BE2C (cell line): ENCODE measurements around the gene ADPGK.

ENCODE experiments used
- DNase-seq: peaks from one replicate; pipeline ENCODE4 v3.0.0-alpha.2; 2020
- H3K27me3 ChIP-seq: fragments of 250-450 bp; sonication (Bioruptor Pico); 2 replicates; pipeline ENCODE4 v1.5.1; 2020; ENCODE audit warnings: mild to moderate bottlenecking
- H3K36me3 ChIP-seq: fragments of 250-450 bp; sonication (Bioruptor Pico); 2 replicates; pipeline ENCODE4 v1.5.1; 2020; ENCODE audit warnings: mild to moderate bottlenecking
- H3K4me1 ChIP-seq: fragments of 250-450 bp; sonication (Bioruptor Pico); 2 replicates; pipeline ENCODE4 v1.5.1; 2020
- H3K4me3 ChIP-seq: 2 replicates; pipeline ENCODE4 v1.5.1; 2011; ENCODE audit warnings: low read depth, low read length
- H3K9me3 ChIP-seq: fragments of 250-450 bp; sonication (Bioruptor Pico); 2 replicates; pipeline ENCODE4 v1.5.1; 2020
- CTCF ChIP-seq: IDR thresholded peaks from 2 replicates; pipeline ENCODE4 v1.5.1; 2012; ENCODE audit warnings: mild to moderate bottlenecking, low read depth, low read length

ADPGK gene

GRCh38 chr15:72766025-72766424 is 17.5 kb downstream of the ADPGK start:
- Histone ChIP-seq H3K4me3 (no peak overlapping the region), H3K27me3 (no peaks in the 10 kb centered on the region), H3K9me3 (no peaks in the 10 kb centered on the region), H3K36me3 (peaks cover 35% of the 10 kb centered on the region), H3K4me1 (no peaks in the 10 kb centered on the region)
- no peak for DNase-seq
- no peak for TF ChIP-seq CTCF

- peaks cover 32% of the 10 kb centered on the region for H3K36me3 ChIP-seq
- H3K27me3 ChIP-seq, result no peaks in the 10 kb centered on the region
- H3K4me1 ChIP-seq, result no peaks in the 10 kb centered on the region
- no peak overlapping the region for H3K4me3 ChIP-seq
- TF ChIP-seq CTCF, result no peak
- H3K9me3 ChIP-seq, result no peaks in the 10 kb centered on the region
- no peak for DNase-seq
Observed at GRCh38 chr15:72764656-72765055, 18.9 kb downstream of the ADPGK start.

- no peak for TF ChIP-seq CTCF
- Histone ChIP-seq H3K9me3 (no peaks in the 10 kb centered on the region), H3K4me1 (no peaks in the 10 kb centered on the region), H3K36me3 (peaks cover 46% of the 10 kb centered on the region), H3K4me3 (no peak overlapping the region), H3K27me3 (no peaks in the 10 kb centered on the region)
- no peak for DNase-seq
Observed at GRCh38 chr15:72760590-72761260, 22.8 kb downstream of the ADPGK start.

GRCh38 chr15:72758182-72758581 is 25.4 kb downstream of the ADPGK start:
- Histone ChIP-seq H3K4me3 (no peak overlapping the region), H3K9me3 (no peaks in the 10 kb centered on the region), H3K27me3 (no peaks in the 10 kb centered on the region), H3K36me3 (peaks cover 45% of the 10 kb centered on the region), H3K4me1 (no peaks in the 10 kb centered on the region)
- no peak for TF ChIP-seq CTCF
- no peak for DNase-seq

GRCh38 chr15:72754096-72754495 is 29.5 kb downstream of the ADPGK start:
- H3K4me1 ChIP-seq, result no peaks in the 10 kb centered on the region
- TF ChIP-seq CTCF, result no peak
- DNase-seq, result no peak
- peaks cover 46% of the 10 kb centered on the region for H3K36me3 ChIP-seq
- H3K4me3 ChIP-seq, result no peak overlapping the region
- no peaks in the 10 kb centered on the region for H3K9me3 ChIP-seq
- no peaks in the 10 kb centered on the region for H3K27me3 ChIP-seq

GRCh38 chr15:72751751-72752455 is 31.7 kb downstream of the ADPGK start:
- Histone ChIP-seq H3K36me3 (peaks cover 33% of the 10 kb centered on the region), H3K27me3 (no peaks in the 10 kb centered on the region), H3K9me3 (no peaks in the 10 kb centered on the region), H3K4me3 (no peak overlapping the region), H3K4me1 (no peaks in the 10 kb centered on the region)
- DNase-seq, result no peak
- no peak for TF ChIP-seq CTCF
